Lower leg skin (tissue), 3 donors: ENCODE results near the gene MICAL2.

Source experiments
- CTCF ChIP-seq, 3 donors: fragments of 450-650 bp; IDR thresholded peaks; one replicate each; pipeline ENCODE4 v1.5.1; 2016; ENCODE audit warnings: antibody characterized with exemption in 3 of 3, mild to moderate bottlenecking in 3 of 3, moderate library complexity in 2 of 3
- POLR2A ChIP-seq, 2 donors: fragments of 450-650 bp; IDR thresholded peaks; one replicate each; pipeline ENCODE4 v1.6.1; 2016 to 2017; ENCODE audit warnings: antibody characterized with exemption in 2 of 2, mild to moderate bottlenecking in 1 of 2, moderate library complexity in 1 of 2

- no peak for TF ChIP-seq CTCF (IDR thresholded peaks at IDR 0.05)
- no peak for TF ChIP-seq POLR2A (IDR thresholded peaks at IDR 0.05)
Measured at GRCh38 chr11:12182302-12182675, 71.9 kb downstream of the MICAL2 start.
